ENCODE measurements around the gene KIAA1191. TPM values are rescaled to one million over a fixed set of nuclear protein-coding genes. Genes with fewer than 3 reads are reported as not detected.

Gene KIAA1191
- total and polyA plus RNA-seq, 7 donors = 41.0 to 117 (median 104) TPM

GRCh38 chr5:176365351-176366231, 4.0 kb upstream of the KIAA1191 start, which contains the start of gene ARL10:
ARL10 (plus strand) TSS chr5:176365487; CDS start chr5:176365564, 77 bp downstream.
- Histone ChIP-seq H3K4me1 (peaks cover 0 to 25% (median 20%) of the 10 kb centered on the region in 4 donors), H3K9me3 (no peaks in the 10 kb centered on the region), H3K36me3 (peaks cover 0 to 34% (median 8%) of the 10 kb centered on the region in 4 donors), H3K27me3 (no peaks in the 10 kb centered on the region), H3K4me3 (peak within 1 kb of the TSS; percentile 47 to 85 (median 72)), H3K27ac (peak within 1 kb of the TSS; percentile 81 to 85 (median 83))
- WGBS, 2 donors = 1 to 7% methylated on average over 108 of the region's 108 CpGs
- peak in 3 of 4 donors; percentile 49 to 59 (median 51) for TF ChIP-seq POLR2AphosphoS5 (IDR thresholded peaks at IDR 0.05)
- TF ChIP-seq POLR2A (IDR thresholded peaks at IDR 0.05) = no peak
- DNase-seq = peak; percentile 74
- intact Hi-C loops (cut with DNase I) = loop anchor here (2.0 kb wide), 2 partner anchors 19 to 51 kb away; partner anchors contain the start of gene CLTB

- Histone ChIP-seq H3K4me1 (peaks cover 0 to 32% (median 27%) of the 10 kb centered on the region in 4 donors), H3K27me3 (no peaks in the 10 kb centered on the region), H3K36me3 (peaks cover 0 to 27% (median 8%) of the 10 kb centered on the region in 4 donors), H3K4me3 (peak overlapping the region; percentile 47 to 85 (median 72)), H3K27ac (peak overlapping the region; percentile 81 to 85 (median 83)), H3K9me3 (no peaks in the 10 kb centered on the region)
- DNase-seq = no peak
- intact Hi-C loops (cut with DNase I) = loop anchor here (2.0 to 5.0 kb wide), 2 partner anchors 52 to 172 kb away; partner anchors contain the start of genes CLTB and RNF44
- no peak for TF ChIP-seq EP300 (IDR thresholded peaks at IDR 0.05)
- no peak for TF ChIP-seq CTCF (IDR thresholded peaks at IDR 0.05)
- no peak for TF ChIP-seq POLR2A (IDR thresholded peaks at IDR 0.05)
- no peak for TF ChIP-seq POLR2AphosphoS5 (IDR thresholded peaks at IDR 0.05)
- WGBS, 2 donors = 29 to 30% methylated on average over 28 of the region's 28 CpGs
Measured at GRCh38 chr5:176364765-176365350, 3.3 kb upstream of the KIAA1191 start.

- Histone ChIP-seq H3K9me3 (no peaks in the 10 kb centered on the region), H3K36me3 (peaks cover 0 to 18% (median 2%) of the 10 kb centered on the region in 4 donors), H3K4me3 (peak overlapping the region in 3 of 4 donors; percentile 79 to 99 (median 82)), H3K4me1 (peaks cover 0 to 39% (median 30%) of the 10 kb centered on the region in 4 donors), H3K27me3 (no peaks in the 10 kb centered on the region), H3K27ac (peak overlapping the region; percentile 72 to 87 (median 84))
- no peak for DNase-seq
- intact Hi-C loops (cut with DNase I) = loop anchor here (5.0 kb wide), 1 partner anchor 175 kb away; the partner anchor contains the start of gene RNF44
- 62 to 77% methylated on average over 8 of the region's 8 CpGs for WGBS, 2 donors
- TF ChIP-seq POLR2AphosphoS5 (IDR thresholded peaks at IDR 0.05) (no peak), CTCF (IDR thresholded peaks at IDR 0.05) (no peak), POLR2A (IDR thresholded peaks at IDR 0.05) (no peak), EP300 (IDR thresholded peaks at IDR 0.05) (no peak)
Measured at GRCh38 chr5:176362233-176362490, 598 bp upstream of the KIAA1191 start.

- no peaks in the 10 kb centered on the region for H3K27me3 ChIP-seq
- H3K36me3 ChIP-seq = peaks cover 0 to 30% (median 2%) of the 10 kb centered on the region in 4 donors
- TF ChIP-seq CTCF (IDR thresholded peaks at IDR 0.05) (peak in 1 of 4 experiments; percentile 0), POLR2AphosphoS5 (IDR thresholded peaks at IDR 0.05) (no peak)
- intact Hi-C loops (cut with DNase I) = loop anchor here (5.0 kb wide), 1 partner anchor 176 kb away; the partner anchor contains the start of gene RNF44
- H3K27ac ChIP-seq = peak overlapping the region; percentile 72 to 87 (median 84)
- no peaks in the 10 kb centered on the region for H3K9me3 ChIP-seq
- peaks cover 0 to 31% (median 23%) of the 10 kb centered on the region in 4 donors for H3K4me1 ChIP-seq
- DNase-seq = no peak
- 2 to 3% methylated on average over 27 of the region's 27 CpGs for WGBS, 2 donors
- H3K4me3 ChIP-seq = peak overlapping the region; percentile 72 to 99 (median 80)
Measured at GRCh38 chr5:176360894-176361436, 599 bp downstream of the KIAA1191 start.
